ENCODE data around the gene RETREG3.
"Not testable (repeated sequence)": the region's sequence is repeated elsewhere in the genome, so short reads cannot be mapped to it uniquely, and the experiment has no call there.

RETREG3 gene

GRCh38 chr17:42553161-42553818, 55.9 kb downstream of the RETREG3 start:
- no peak for DNase-seq (ENCODE audit: low spot score)

GRCh38 chr17:42552736-42553135, 56.4 kb downstream of the RETREG3 start, which contains the start of gene HSD17B1:
TSS of gene HSD17B1 (plus strand) at chr17:42552923. CDS start at chr17:42552934, 11 bp downstream.
- not testable (repeated sequence) for DNase-seq (ENCODE audit: low spot score)

- no peak for DNase-seq (ENCODE audit: low spot score)
Measured at GRCh38 chr17:42548993-42549755, 60.0 kb downstream of the RETREG3 start.

- no peak for DNase-seq (ENCODE audit: low spot score)
Measured at GRCh38 chr17:42548070-42548837, 60.9 kb downstream of the RETREG3 start.

- DNase-seq (ENCODE audit: low spot score): no peak
Measured at GRCh38 chr17:42547698-42548069, 61.5 kb downstream of the RETREG3 start.

GRCh38 chr17:42547001-42547461, 62.1 kb downstream of the RETREG3 start:
- DNase-seq (ENCODE audit: low spot score): no peak

GRCh38 chr17:42545755-42546505, 63.2 kb downstream of the RETREG3 start:
- not testable (repeated sequence) for DNase-seq (ENCODE audit: low spot score)

GRCh38 chr17:42544874-42545283, 64.3 kb downstream of the RETREG3 start:
- no peak for DNase-seq (ENCODE audit: low spot score)

- peak; percentile 4 for DNase-seq (ENCODE audit: low spot score)
Measured at GRCh38 chr17:42543190-42544079, 65.7 kb downstream of the RETREG3 start.

GRCh38 chr17:42541041-42541833, 67.9 kb downstream of the RETREG3 start:
- DNase-seq (ENCODE audit: low spot score): peak; percentile 2

GRCh38 chr17:42540558-42540957, 68.6 kb downstream of the RETREG3 start:
- DNase-seq (ENCODE audit: low spot score): peak; percentile 1

GRCh38 chr17:42538482-42538881, 70.7 kb downstream of the RETREG3 start:
- DNase-seq (ENCODE audit: low spot score): no peak

- no peak for DNase-seq (ENCODE audit: low spot score)
Measured at GRCh38 chr17:42537826-42538451, 71.2 kb downstream of the RETREG3 start.

- DNase-seq (ENCODE audit: low spot score): no peak
Measured at GRCh38 chr17:42537156-42537805, 71.9 kb downstream of the RETREG3 start.

GRCh38 chr17:42536372-42537155, 72.6 kb downstream of the RETREG3 start:
- peak; percentile 93 for DNase-seq (ENCODE audit: low spot score)

GRCh38 chr17:42536048-42536371, 73.2 kb downstream of the RETREG3 start, which contains the start of gene NAGLU:
TSS of gene NAGLU (plus strand) at chr17:42536241. CDS start at chr17:42536273, 32 bp downstream.
- peak; percentile 99 for DNase-seq (ENCODE audit: low spot score)

GRCh38 chr17:42535155-42536047, 73.8 kb downstream of the RETREG3 start:
- no peak for DNase-seq (ENCODE audit: low spot score)
